G401.6 (cell line): ENCODE data around the gene GGT1.
"Not testable (repeated sequence)": the region's sequence is repeated elsewhere in the genome, so short reads cannot be mapped to it uniquely, and the experiment has no call there.

ENCODE experiments used
- FAIRE-seq: peaks from 2 replicates; lab custom pipeline; 2012; peaks lifted over from hg19 to GRCh38; lab: Jason Lieb, UNC

Gene GGT1

GRCh38 chr22:24599958-24600715 is 2.9 kb upstream of the GGT1 start:
- not testable (repeated sequence) for FAIRE-seq

GRCh38 chr22:24601217-24602104 is 1.5 kb upstream of the GGT1 start:
- no peak for FAIRE-seq

GRCh38 chr22:24602105-24602749 is 766 bp upstream of the GGT1 start:
- FAIRE-seq: not testable (repeated sequence)

- peak; percentile 31 for FAIRE-seq
Observed at GRCh38 chr22:24603770-24604629, 1.0 kb downstream of the GGT1 start.

- FAIRE-seq: not testable (repeated sequence)
Observed at GRCh38 chr22:24606340-24606739, 3.3 kb downstream of the GGT1 start.

- FAIRE-seq: not testable (repeated sequence)
Observed at GRCh38 chr22:24607429-24607983, 4.5 kb downstream of the GGT1 start.

GRCh38 chr22:24608327-24608726 is 5.3 kb downstream of the GGT1 start:
- not testable (repeated sequence) for FAIRE-seq

- not testable (repeated sequence) for FAIRE-seq
Observed at GRCh38 chr22:24609888-24610287, 6.9 kb downstream of the GGT1 start.

GRCh38 chr22:24614794-24615193 is 11.8 kb downstream of the GGT1 start:
- not testable (repeated sequence) for FAIRE-seq

GRCh38 chr22:24621244-24621643 is 18.3 kb downstream of the GGT1 start:
- not testable (repeated sequence) for FAIRE-seq

GRCh38 chr22:24622596-24622995 is 19.6 kb downstream of the GGT1 start:
- not testable (repeated sequence) for FAIRE-seq

GRCh38 chr22:24627911-24628310 is 24.9 kb downstream of the GGT1 start:
- FAIRE-seq: not testable (repeated sequence)

- FAIRE-seq: not testable (repeated sequence)
Observed at GRCh38 chr22:24629069-24629468, 26.1 kb downstream of the GGT1 start.

GRCh38 chr22:24630812-24631427 is 27.9 kb downstream of the GGT1 start:
- not testable (repeated sequence) for FAIRE-seq

- FAIRE-seq: not testable (repeated sequence)
Observed at GRCh38 chr22:24631430-24632122, 28.6 kb downstream of the GGT1 start.

- FAIRE-seq: not testable (repeated sequence)
Observed at GRCh38 chr22:24632642-24633041, 29.6 kb downstream of the GGT1 start.

GRCh38 chr22:24633231-24634023 is 30.4 kb downstream of the GGT1 start:
- FAIRE-seq: not testable (repeated sequence)

- FAIRE-seq: not testable (repeated sequence)
Observed at GRCh38 chr22:24634776-24635389, 31.9 kb downstream of the GGT1 start.

- not testable (repeated sequence) for FAIRE-seq
Observed at GRCh38 chr22:24636513-24636912, 33.5 kb downstream of the GGT1 start.
